Thyroid gland (tissue), 4 donors: ENCODE results near the gene MGP. TPM values are rescaled to one million over a fixed set of nuclear protein-coding genes. Genes with fewer than 3 reads are reported as not detected.

Source experiments
- DNase-seq, 2 donors: peaks; one replicate each; pipeline ENCODE4 v3.0.0-alpha.2; 2019
- H3K27ac ChIP-seq, 3 donors: fragments of 200-600 bp; sonication (generic); 1 replicate in 2 of 3; 2 replicates in 1 of 3; pipeline ENCODE4 v1.5.1; 2016 to 2019; ENCODE audit warnings: mild to moderate bottlenecking in 1 of 3, moderate library complexity in 1 of 3
- H3K27me3 ChIP-seq: fragments of 200-600 bp; sonication (generic); one replicate; pipeline ENCODE4 v1.5.1; 2019
- H3K36me3 ChIP-seq, 2 donors: fragments of 200-600 bp; sonication (generic); one replicate each; pipeline ENCODE4 v1.5.1; 2016 to 2019
- H3K4me1 ChIP-seq, 2 donors: fragments of 200-600 bp; sonication (generic); one replicate each; pipeline ENCODE4 v1.5.1; 2017 to 2019
- H3K4me3 ChIP-seq, 3 donors: fragments of 200-600 bp; sonication (generic); replicated peaks in 1 of 3; 1 replicate in 2 of 3; 2 replicates in 1 of 3; pipeline ENCODE4 v1.5.1; 2016; ENCODE audit warnings: mild to moderate bottlenecking in 1 of 3
- H3K9me3 ChIP-seq: fragments of 200-600 bp; sonication (generic); one replicate; pipeline ENCODE4 v1.5.1; 2017
- CTCF ChIP-seq, 6 experiments: fragments of 200-600 bp in 3 of 6; fragments of 450-650 bp in 3 of 6; sonication (generic) in 3 of 6; IDR thresholded peaks; one replicate each; pipeline ENCODE4 v1.5.1; 2016 to 2019; ENCODE audit warnings: antibody characterized with exemption in 6 of 6, mild to moderate bottlenecking in 2 of 6, inconsistent platforms in 1 of 6, moderate library complexity in 1 of 6
- POLR2A ChIP-seq, 2 donors: fragments of 450-650 bp; IDR thresholded peaks; one replicate each; pipeline ENCODE4 v1.6.1; 2017; ENCODE audit warnings: antibody characterized with exemption in 2 of 2, mild to moderate bottlenecking in 2 of 2, moderate library complexity in 1 of 2
- WGBS, 2 donors: methylation state at CpG; one replicate each; pipeline ENCODE4 v1.1.5; 2017; 5-methylcytosine and 5-hydroxymethylcytosine counted together
- intact Hi-C: fragments of 100-400 bp; cut with DNase I; formaldehyde crosslinking; loops from one replicate; pipeline ENCODE4 v1.15.1; 2023
- total RNA-seq, 4 donors: library from RNA; depleted of rRNA; stranded (reverse); fragments of >200 nt; gene quantifications; one replicate each; pipeline ENCODE4 v1.2.3, GENCODE V29; 2016

Gene MGP
- total RNA-seq, 4 donors from 2014 or later, result 319 to 1,014 (median 397) TPM

GRCh38 chr12:14920475-14921126, 34.9 kb upstream of the MGP start:
- no peak for DNase-seq
- Histone ChIP-seq H3K36me3 (no peaks in the 10 kb centered on the region), H3K27ac (no peak overlapping the region), H3K4me3 (no peak overlapping the region), H3K9me3 (no peaks in the 10 kb centered on the region), H3K4me1 (peaks cover 0 to 4% of the 10 kb centered on the region in 2 donors), H3K27me3 (no peaks in the 10 kb centered on the region)
- intact Hi-C loops, result no loop called here
- WGBS, 2 donors, result 80 to 88% methylated on average over 7 of the region's 7 CpGs
- TF ChIP-seq CTCF (IDR thresholded peaks at IDR 0.05) (no peak), POLR2A (IDR thresholded peaks at IDR 0.05) (no peak)

GRCh38 chr12:14919455-14919854, 33.8 kb upstream of the MGP start:
- H3K9me3 ChIP-seq, result no peaks in the 10 kb centered on the region
- TF ChIP-seq CTCF (IDR thresholded peaks at IDR 0.05), result no peak
- no peak for TF ChIP-seq POLR2A (IDR thresholded peaks at IDR 0.05)
- intact Hi-C loops, result no loop called here
- DNase-seq, result no peak
- no peak overlapping the region for H3K4me3 ChIP-seq
- H3K4me1 ChIP-seq, result peaks cover 0 to 15% of the 10 kb centered on the region in 2 donors
- no peaks in the 10 kb centered on the region for H3K36me3 ChIP-seq
- no peaks in the 10 kb centered on the region for H3K27me3 ChIP-seq
- H3K27ac ChIP-seq, result no peak overlapping the region

GRCh38 chr12:14915736-14916135, 30.1 kb upstream of the MGP start:
- Histone ChIP-seq H3K27ac (peak overlapping the region; percentile 11 to 24 (median 21)), H3K4me3 (no peak overlapping the region), H3K4me1 (peaks cover 3 to 28% of the 10 kb centered on the region in 2 donors), H3K36me3 (no peaks in the 10 kb centered on the region), H3K27me3 (no peaks in the 10 kb centered on the region), H3K9me3 (no peaks in the 10 kb centered on the region)
- DNase-seq, result no peak
- intact Hi-C loops, result no loop called here
- TF ChIP-seq POLR2A (IDR thresholded peaks at IDR 0.05), result no peak
- TF ChIP-seq CTCF (IDR thresholded peaks at IDR 0.05), result no peak
- WGBS, 2 donors, result 77 to 78% methylated on average over 2 of the region's 2 CpGs

- Histone ChIP-seq H3K27ac (peak overlapping the region; percentile 6 to 45 (median 38)), H3K36me3 (no peaks in the 10 kb centered on the region), H3K4me3 (no peak overlapping the region), H3K27me3 (no peaks in the 10 kb centered on the region), H3K4me1 (peaks cover 3 to 28% of the 10 kb centered on the region in 2 donors), H3K9me3 (no peaks in the 10 kb centered on the region)
- peak; percentile 35 to 44 for DNase-seq
- TF ChIP-seq POLR2A (IDR thresholded peaks at IDR 0.05), result no peak
- no peak for TF ChIP-seq CTCF (IDR thresholded peaks at IDR 0.05)
- intact Hi-C loops, result no loop called here
- 60 to 61% methylated on average over 4 of the region's 4 CpGs for WGBS, 2 donors
These were observed 27.7 kb upstream of the MGP start for GRCh38 chr12:14913381-14913781.

GRCh38 chr12:14911131-14911530, 25.5 kb upstream of the MGP start:
- no peak overlapping the region for H3K27ac ChIP-seq

More at GRCh38 chr12:14911131-14911530, 25.5 kb upstream of the MGP start:
- no peaks in the 10 kb centered on the region for H3K27me3 ChIP-seq
- DNase-seq, result no peak
- H3K4me3 ChIP-seq, result no peak overlapping the region
- H3K9me3 ChIP-seq, result no peaks in the 10 kb centered on the region
- intact Hi-C loops, result no loop called here
- H3K4me1 ChIP-seq, result peaks cover 3 to 28% of the 10 kb centered on the region in 2 donors
- TF ChIP-seq POLR2A (IDR thresholded peaks at IDR 0.05) (no peak), CTCF (IDR thresholded peaks at IDR 0.05) (no peak)
- WGBS, 2 donors, result 42 to 44% methylated on average over 2 of the region's 2 CpGs
- H3K36me3 ChIP-seq, result no peaks in the 10 kb centered on the region
